Measurements from ENCODE around the gene ABCD4. TPM values are rescaled to one million over a fixed set of nuclear protein-coding genes. Genes with fewer than 3 reads are reported as not detected.

ABCD4 gene
- total RNA-seq, 1 donor from 2014 or later = 137 TPM

GRCh38 chr14:74240794-74241651 lies 61.7 kb downstream of the ABCD4 start:
- H3K27ac ChIP-seq = no peak overlapping the region
- no peaks in the 10 kb centered on the region for H3K9me3 ChIP-seq
- H3K36me3 ChIP-seq = no peaks in the 10 kb centered on the region
- H3K4me3 ChIP-seq = peak overlapping the region; percentile 52 to 58
- TF ChIP-seq, protein P1, sequence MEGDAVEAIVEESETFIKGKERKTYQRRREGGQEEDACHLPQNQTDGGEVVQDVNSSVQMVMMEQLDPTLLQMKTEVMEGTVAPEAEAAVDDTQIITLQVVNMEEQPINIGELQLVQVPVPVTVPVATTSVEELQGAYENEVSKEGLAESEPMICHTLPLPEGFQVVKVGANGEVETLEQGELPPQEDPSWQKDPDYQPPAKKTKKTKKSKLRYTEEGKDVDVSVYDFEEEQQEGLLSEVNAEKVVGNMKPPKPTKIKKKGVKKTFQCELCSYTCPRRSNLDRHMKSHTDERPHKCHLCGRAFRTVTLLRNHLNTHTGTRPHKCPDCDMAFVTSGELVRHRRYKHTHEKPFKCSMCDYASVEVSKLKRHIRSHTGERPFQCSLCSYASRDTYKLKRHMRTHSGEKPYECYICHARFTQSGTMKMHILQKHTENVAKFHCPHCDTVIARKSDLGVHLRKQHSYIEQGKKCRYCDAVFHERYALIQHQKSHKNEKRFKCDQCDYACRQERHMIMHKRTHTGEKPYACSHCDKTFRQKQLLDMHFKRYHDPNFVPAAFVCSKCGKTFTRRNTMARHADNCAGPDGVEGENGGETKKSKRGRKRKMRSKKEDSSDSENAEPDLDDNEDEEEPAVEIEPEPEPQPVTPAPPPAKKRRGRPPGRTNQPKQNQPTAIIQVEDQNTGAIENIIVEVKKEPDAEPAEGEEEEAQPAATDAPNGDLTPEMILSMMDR (IDR thresholded peaks at IDR 0.05) = no peak
- DNase-seq (ENCODE audit: low spot score in 2 of 2) = no peak
- H3K27me3 ChIP-seq = peaks cover 34% of the 10 kb centered on the region
- intact Hi-C loops (cut with DNase I) = no loop called here
- peaks cover 15 to 19% of the 10 kb centered on the region in 2 donors for H3K4me1 ChIP-seq

DNA sequence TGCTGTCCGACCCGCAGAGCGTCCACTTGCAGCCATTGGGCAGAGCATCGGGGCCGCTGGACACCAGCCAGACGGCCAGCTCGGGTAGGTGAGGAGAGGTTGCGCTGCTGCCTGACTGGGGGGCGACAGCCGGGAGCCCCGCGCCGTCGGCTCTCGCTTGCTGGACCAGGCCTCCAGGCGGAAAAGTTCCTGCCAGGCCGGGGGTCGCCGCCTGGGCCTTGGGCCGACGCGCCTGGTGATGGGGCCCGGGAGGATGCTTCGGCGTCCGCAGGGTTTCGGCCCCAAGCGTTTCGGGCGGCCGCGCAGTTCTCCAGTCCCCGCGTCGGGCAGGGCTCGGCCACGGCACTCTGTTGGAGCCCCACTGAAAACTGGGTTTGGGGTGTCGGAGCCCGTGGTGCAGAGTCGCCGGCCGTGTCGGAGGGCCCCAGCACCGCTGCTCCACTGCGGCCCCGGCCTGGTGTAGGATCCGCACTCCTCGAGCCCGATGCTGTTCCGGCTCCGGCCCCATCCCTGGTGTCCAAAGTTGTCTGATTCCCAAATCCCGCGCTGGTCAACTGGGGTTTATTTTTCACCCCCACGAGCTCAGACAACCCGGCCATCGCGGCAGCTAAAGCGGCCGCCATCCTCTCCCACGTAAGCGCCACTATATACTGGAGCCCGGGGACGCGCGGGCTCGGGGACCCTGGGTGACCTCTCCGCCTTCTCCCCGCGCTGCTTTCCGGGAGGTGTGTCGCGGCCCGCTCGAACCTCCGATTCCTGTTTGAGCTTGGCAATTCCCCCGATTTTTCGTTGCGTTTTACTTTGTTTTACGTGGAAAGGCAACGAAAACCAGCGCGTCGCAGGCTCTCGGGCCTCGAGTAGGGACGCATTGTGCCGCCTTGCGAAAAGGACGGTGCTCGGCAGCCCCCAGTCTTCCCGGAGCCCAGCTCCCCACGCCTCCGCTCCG lies 62.6 kb downstream of the ABCD4 start:
- intact Hi-C loops (cut with DNase I) = no loop called here
- no peak for DNase-seq (ENCODE audit: low spot score in 2 of 2)
- Histone ChIP-seq H3K4me1 (peaks cover 15 to 19% of the 10 kb centered on the region in 2 donors), H3K9me3 (no peaks in the 10 kb centered on the region), H3K27me3 (peaks cover 34% of the 10 kb centered on the region), H3K36me3 (no peaks in the 10 kb centered on the region), H3K27ac (no peak overlapping the region), H3K4me3 (peak overlapping the region; percentile 52 to 58)
- TF ChIP-seq, protein P1 (IDR thresholded peaks at IDR 0.05) = no peak

DNA sequence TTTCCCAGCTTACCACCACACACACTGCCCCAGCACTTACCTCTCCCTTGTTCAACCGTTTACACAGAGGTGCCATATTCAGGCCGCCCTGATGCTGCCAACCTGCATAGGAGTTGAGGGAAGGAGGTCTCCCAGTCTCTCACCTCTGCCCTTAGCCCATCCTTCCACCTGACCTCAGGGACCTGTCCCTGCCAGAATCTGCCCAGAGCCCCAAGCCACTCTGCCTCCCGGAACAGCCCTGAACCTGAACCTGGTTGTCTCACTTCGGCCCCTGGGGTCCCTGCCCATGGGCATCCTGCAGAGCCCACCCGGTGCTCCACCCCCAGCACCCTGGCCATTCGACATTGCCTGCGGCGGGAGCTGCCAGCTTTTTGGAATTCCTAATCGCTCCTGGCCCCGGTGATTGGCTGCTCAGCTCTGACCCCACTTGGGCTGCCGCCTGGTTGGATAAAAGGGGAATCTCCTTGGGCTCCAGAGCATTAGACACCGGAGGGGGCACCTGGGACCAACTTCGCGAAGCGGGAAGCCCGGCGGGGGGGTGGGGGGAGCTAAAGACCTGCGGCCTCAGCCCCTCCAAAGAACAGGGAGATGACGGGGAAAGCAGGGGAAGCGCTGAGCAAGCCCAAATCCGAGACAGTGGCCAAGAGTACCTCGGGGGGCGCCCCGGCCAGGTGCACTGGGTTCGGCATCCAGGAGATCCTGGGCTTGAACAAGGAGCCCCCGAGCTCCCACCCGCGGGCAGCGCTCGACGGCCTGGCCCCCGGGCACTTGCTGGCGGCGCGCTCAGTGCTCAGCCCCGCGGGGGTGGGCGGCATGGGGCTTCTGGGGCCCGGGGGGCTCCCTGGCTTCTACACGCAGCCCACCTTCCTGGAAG lies 63.5 kb downstream of the ABCD4 start, which contains the start of gene VSX2:
Gene VSX2 (plus strand): TSS at position 476 of the 874 bp plus-strand sequence. CDS start 113 bp downstream, at position 589.
- peak within 1 kb of the TSS; percentile 52 to 58 for H3K4me3 ChIP-seq

DNA sequence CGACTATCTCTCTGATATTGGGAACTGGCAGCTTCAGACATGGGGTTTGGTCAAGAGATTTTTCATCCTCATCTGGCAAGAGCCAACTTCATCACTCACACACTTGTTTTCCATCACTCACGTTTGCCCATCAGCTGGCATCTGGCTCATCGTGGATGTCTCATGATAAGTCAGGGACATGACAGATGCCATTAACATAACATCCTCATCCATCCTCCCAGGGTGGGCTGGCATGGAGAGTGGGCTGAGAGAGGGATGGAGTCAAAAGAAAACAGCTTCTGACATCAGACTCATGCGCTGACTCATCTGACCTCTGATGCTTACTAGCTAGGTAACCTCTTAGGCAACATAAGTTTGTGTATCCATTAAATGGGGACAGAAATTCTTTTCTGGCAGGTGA lies 65.3 kb downstream of the ABCD4 start:
- Histone ChIP-seq H3K36me3 (no peaks in the 10 kb centered on the region), H3K27ac (no peak overlapping the region), H3K9me3 (no peaks in the 10 kb centered on the region), H3K27me3 (peaks cover 30% of the 10 kb centered on the region), H3K4me1 (peaks cover 15 to 19% of the 10 kb centered on the region in 2 donors), H3K4me3 (no peak overlapping the region)
- no peak for DNase-seq (ENCODE audit: low spot score in 2 of 2)
- intact Hi-C loops (cut with DNase I) = no loop called here
- TF ChIP-seq, protein P1 (IDR thresholded peaks at IDR 0.05) = no peak

More for the DNA sequence above, 63.5 kb downstream of the ABCD4 start, which contains the start of gene VSX2:
- no peaks in the 10 kb centered on the region for H3K36me3 ChIP-seq
- H3K9me3 ChIP-seq = no peaks in the 10 kb centered on the region
- DNase-seq (ENCODE audit: low spot score in 2 of 2) = no peak
- TF ChIP-seq, protein P1 (IDR thresholded peaks at IDR 0.05) = no peak
- intact Hi-C loops (cut with DNase I) = no loop called here
- H3K27ac ChIP-seq = no peak within 1 kb of the TSS
- peaks cover 15 to 19% of the 10 kb centered on the region in 2 donors for H3K4me1 ChIP-seq
- peaks cover 34% of the 10 kb centered on the region for H3K27me3 ChIP-seq

Other genes with a start within 250 kb of the ABCD4 start
- gene ALDH6A1, start 218.5 kb downstream of the ABCD4 start, total RNA-seq = 4.9 TPM
- 1.1 TPM for gene LIN52, start 218.0 kb downstream of the ABCD4 start, total RNA-seq
- not detected for gene VSX2, start 63.5 kb downstream of the ABCD4 start, total RNA-seq
- not detected for gene VRTN, start 45.5 kb upstream of the ABCD4 start, total RNA-seq
- not detected for gene SYNDIG1L, start 123.3 kb upstream of the ABCD4 start, total RNA-seq
- gene NPC2, start 190.4 kb upstream of the ABCD4 start, total RNA-seq = 324 TPM
- 10.0 TPM for gene ISCA2, start 190.8 kb upstream of the ABCD4 start, total RNA-seq